Epithelial cell of proximal tubule (primary cell): ENCODE measurements around the gene TMTC2. TPM values are rescaled to one million over a fixed set of nuclear protein-coding genes. Genes with fewer than 3 reads are reported as not detected.

Source experiments
- DNase-seq: peaks from one replicate; pipeline ENCODE4 v3.0.0-alpha.2; 2011; ENCODE audit warnings: low read depth
- H3K4me3 ChIP-seq: 2 replicates; pipeline ENCODE4 v1.5.1; 2011; ENCODE audit warnings: low read depth, mild to moderate bottlenecking, low read length
- CTCF ChIP-seq: conservative IDR thresholded peaks from 2 replicates; pipeline ENCODE4 v1.5.1; 2012; ENCODE audit warnings: low read depth, mild to moderate bottlenecking, low read length
- total RNA-seq: library from RNA; depleted of rRNA; stranded (reverse); fragments of >200 nt; gene quantifications from 2 replicates; pipeline ENCODE4 v1.2.3, GENCODE V29; 2015

The TMTC2 gene
- total RNA-seq, 1 donor from 2014 or later: 3.6 TPM

- no peak overlapping the region for H3K4me3 ChIP-seq
- no peak for DNase-seq
- no peak for TF ChIP-seq CTCF
These were observed 22.8 kb upstream of the TMTC2 start for GRCh38 chr12:82663893-82664292.

- no peak for TF ChIP-seq CTCF
- DNase-seq: no peak
- H3K4me3 ChIP-seq: no peak overlapping the region
These were observed 21.4 kb upstream of the TMTC2 start for GRCh38 chr12:82665142-82665923.

GRCh38 chr12:82666830-82667229 is 19.9 kb upstream of the TMTC2 start:
- no peak overlapping the region for H3K4me3 ChIP-seq
- DNase-seq: no peak
- TF ChIP-seq CTCF: no peak

- no peak for TF ChIP-seq CTCF
- H3K4me3 ChIP-seq: no peak overlapping the region
- no peak for DNase-seq
These were observed 15.0 kb upstream of the TMTC2 start for GRCh38 chr12:82671673-82672195.

GRCh38 chr12:82672811-82673495 is 13.8 kb upstream of the TMTC2 start:
- no peak for DNase-seq
- TF ChIP-seq CTCF: no peak
- H3K4me3 ChIP-seq: no peak overlapping the region

- no peak for TF ChIP-seq CTCF
- DNase-seq: no peak
- H3K4me3 ChIP-seq: no peak overlapping the region
These were observed 13.0 kb upstream of the TMTC2 start for GRCh38 chr12:82673698-82674097.
